GM21381 (cell line): ENCODE data around the gene SPINK8.
"Not testable (repeated sequence)": the region's sequence is repeated elsewhere in the genome, so short reads cannot be mapped to it uniquely, and the experiment has no call there.

Experiments
- ATAC-seq: cut with Tn5 transposase; IDR thresholded peaks from one replicate; pipeline ENCODE4 v1.9.1; 2021; ENCODE audit warnings: mild to moderate bottlenecking, moderate library complexity; ENCODE audit not compliant: unreplicated experiment

The SPINK8 gene

GRCh38 chr3:48333346-48334245, at the start of gene SPINK8:
SPINK8 (minus strand) TSS chr3:48333661; CDS start chr3:48328341, 5,320 bp downstream.
- ATAC-seq: not testable (repeated sequence)

- no peak for ATAC-seq
Observed at GRCh38 chr3:48372862-48373435, 39.5 kb upstream of the SPINK8 start.

- no peak for ATAC-seq
Observed at GRCh38 chr3:48372377-48372770, 38.9 kb upstream of the SPINK8 start.

GRCh38 chr3:48371651-48372376, 38.4 kb upstream of the SPINK8 start, which contains the start of gene FBXW12:
FBXW12 (plus strand) TSS chr3:48372219; CDS start chr3:48372768, 549 bp downstream.
- no peak for ATAC-seq

- no peak for ATAC-seq
Observed at GRCh38 chr3:48370333-48370713, 36.9 kb upstream of the SPINK8 start.

GRCh38 chr3:48369693-48370332, 36.4 kb upstream of the SPINK8 start:
- ATAC-seq: no peak

- ATAC-seq: no peak
Observed at GRCh38 chr3:48367201-48367600, 33.7 kb upstream of the SPINK8 start.

- ATAC-seq: no peak
Observed at GRCh38 chr3:48364840-48365239, 31.4 kb upstream of the SPINK8 start.

- ATAC-seq: no peak
Observed at GRCh38 chr3:48361928-48362327, 28.5 kb upstream of the SPINK8 start.

GRCh38 chr3:48356419-48356818, 23.0 kb upstream of the SPINK8 start:
- ATAC-seq: no peak

- no peak for ATAC-seq
Observed at GRCh38 chr3:48353987-48354386, 20.5 kb upstream of the SPINK8 start.

GRCh38 chr3:48352546-48352945, 19.1 kb upstream of the SPINK8 start:
- ATAC-seq: no peak

- ATAC-seq: no peak
Observed at GRCh38 chr3:48347500-48347899, 14.0 kb upstream of the SPINK8 start.

GRCh38 chr3:48345946-48346572, 12.6 kb upstream of the SPINK8 start:
- no peak for ATAC-seq

GRCh38 chr3:48344867-48345507, 11.5 kb upstream of the SPINK8 start:
- no peak for ATAC-seq

- ATAC-seq: no peak
Observed at GRCh38 chr3:48343432-48343831, 10.0 kb upstream of the SPINK8 start.

GRCh38 chr3:48338635-48339034, 5.2 kb upstream of the SPINK8 start:
- ATAC-seq: no peak

GRCh38 chr3:48337536-48337935, 4.1 kb upstream of the SPINK8 start:
- not testable (repeated sequence) for ATAC-seq

- ATAC-seq: not testable (repeated sequence)
Observed at GRCh38 chr3:48335286-48335685, 1.8 kb upstream of the SPINK8 start.

- ATAC-seq: no peak
Observed at GRCh38 chr3:48334605-48335004, 1.1 kb upstream of the SPINK8 start.
